ENCODE results near the gene THSD7B.

- TF ChIP-seq EZH2 (IDR thresholded peaks at IDR 0.05): no peak
- TF ChIP-seq POLR2AphosphoS5 (IDR thresholded peaks at IDR 0.05; ENCODE audit: borderline replicate concordance, low read depth, low read length): no peak
- no peak for TF ChIP-seq FOXP2 (optimal IDR thresholded peaks at IDR 0.05; ENCODE audit: control extremely low read depth, extremely low read length, insufficient read depth)
Measured at GRCh38 chr2:137050949-137051348, 285.6 kb downstream of the THSD7B start.
